ENCODE data around the gene DAD1.
"Not testable (repeated sequence)": the region's sequence is repeated elsewhere in the genome, so short reads cannot be mapped to it uniquely, and the experiment has no call there.

Gene DAD1

GRCh38 chr14:22566266-22566665 lies 22.8 kb downstream of the DAD1 start:
- DNase-seq, result not testable (repeated sequence)

- DNase-seq, result no peak
Observed at GRCh38 chr14:22565391-22565945, 23.6 kb downstream of the DAD1 start.

- no peak for DNase-seq
Observed at GRCh38 chr14:22564463-22564862, 24.6 kb downstream of the DAD1 start.

GRCh38 chr14:22563987-22564386 lies 25.0 kb downstream of the DAD1 start:
- peak; percentile 37 for DNase-seq

GRCh38 chr14:22561661-22562579 lies 27.1 kb downstream of the DAD1 start:
- DNase-seq, result no peak

GRCh38 chr14:22561366-22561660 lies 27.7 kb downstream of the DAD1 start:
- DNase-seq, result no peak

- no peak for DNase-seq
Observed at GRCh38 chr14:22560662-22561365, 28.2 kb downstream of the DAD1 start.

GRCh38 chr14:22559041-22559440 lies 30.0 kb downstream of the DAD1 start:
- no peak for DNase-seq

GRCh38 chr14:22558221-22558913 lies 30.7 kb downstream of the DAD1 start:
- DNase-seq, result no peak

GRCh38 chr14:22557846-22558220 lies 31.2 kb downstream of the DAD1 start:
- DNase-seq, result no peak

GRCh38 chr14:22556990-22557623 lies 31.9 kb downstream of the DAD1 start:
- DNase-seq, result peak; percentile 71

- DNase-seq, result peak; percentile 78
Observed at GRCh38 chr14:22556021-22556989, 32.7 kb downstream of the DAD1 start.

- DNase-seq, result peak; percentile 45
Observed at GRCh38 chr14:22555384-22556011, 33.5 kb downstream of the DAD1 start.

GRCh38 chr14:22554498-22555383 lies 34.3 kb downstream of the DAD1 start:
- DNase-seq, result no peak

- DNase-seq, result not testable (repeated sequence)
Observed at GRCh38 chr14:22553861-22554497, 35.0 kb downstream of the DAD1 start.

- DNase-seq, result no peak
Observed at GRCh38 chr14:22553445-22553844, 35.6 kb downstream of the DAD1 start.

GRCh38 chr14:22552827-22553076 lies 36.3 kb downstream of the DAD1 start:
- DNase-seq, result no peak

GRCh38 chr14:22552001-22552826 lies 36.8 kb downstream of the DAD1 start:
- no peak for DNase-seq

- DNase-seq, result no peak
Observed at GRCh38 chr14:22551605-22551997, 37.4 kb downstream of the DAD1 start.
